Stomach (tissue), 9 donors: ENCODE data around the gene CORO1C. TPM values are rescaled to one million over a fixed set of nuclear protein-coding genes. Genes with fewer than 3 reads are reported as not detected.

Experiments used
- DNase-seq, 2 donors: peaks; one replicate each; pipeline versions ENCODE4 v3.0.0 to v3.0.0-alpha.2; 2013 to 2019
- H3K27ac ChIP-seq, 5 donors: fragments of 200-600 bp in 4 of 5; sonication (generic) in 4 of 5; one replicate each; pipeline ENCODE4 v1.5.1; 2013 to 2019; ENCODE audit warnings: mild to moderate bottlenecking in 1 of 5, moderate library complexity in 1 of 5
- H3K27me3 ChIP-seq, 3 donors: fragments of 200-600 bp; sonication (generic); one replicate each; pipeline ENCODE4 v1.5.1; 2017 to 2019; ENCODE audit warnings: mixed run types in 1 of 3
- H3K36me3 ChIP-seq, 4 donors: fragments of 200-600 bp; sonication (generic); 1 replicate in 3 of 4; 2 replicates in 1 of 4; pipeline ENCODE4 v1.5.1; 2016 to 2019
- H3K4me1 ChIP-seq, 4 donors: fragments of 200-600 bp; sonication (generic); one replicate each; pipeline ENCODE4 v1.5.1; 2016 to 2019
- H3K4me3 ChIP-seq, 4 donors: fragments of 200-600 bp; sonication (generic) in 3 of 4; one replicate each; pipeline ENCODE4 v1.5.1; 2016 to 2019; ENCODE audit warnings: mild to moderate bottlenecking in 1 of 4
- H3K9me3 ChIP-seq, 4 donors: fragments of 200-600 bp; sonication (generic); one replicate each; pipeline ENCODE4 v1.5.1; 2016 to 2019
- EP300 ChIP-seq: sonication (generic); formaldehyde crosslinking; IDR thresholded peaks from one replicate; pipeline ENCODE4 v1.6.1; 2017; ENCODE audit warnings: antibody characterized with exemption
- POLR2A ChIP-seq, 4 donors: fragments of 450-650 bp; IDR thresholded peaks; one replicate each; pipeline ENCODE4 v1.6.1; 2016; ENCODE audit warnings: antibody characterized with exemption in 4 of 4, control low read depth in 2 of 4, mild to moderate bottlenecking in 1 of 4, moderate library complexity in 1 of 4
- POLR2AphosphoS5 ChIP-seq, 3 donors: sonication (generic); formaldehyde crosslinking; IDR thresholded peaks; one replicate each; pipeline ENCODE4 v1.6.1; 2016; ENCODE audit warnings: antibody characterized with exemption in 3 of 3
- WGBS, 5 donors: extraction: QIAGEN DNeasy Blood & Tissue Kit in 3 of 5; methylation state at CpG; one replicate each; pipeline versions ENCODE4 v1.1.5 to v1.1.7; 2013 to 2018; 5-methylcytosine and 5-hydroxymethylcytosine counted together
- intact Hi-C: fragments of 100-400 bp; cut with DNase I; formaldehyde crosslinking; loops from one replicate; pipeline ENCODE4 v1.15.1; 2023; ENCODE audit warnings: low total_unique reads
- polyA plus RNA-seq, 3 donors: library from polyadenylated mRNA; stranded (reverse); fragments of 200-250 nt; gene quantifications; one replicate each; pipeline ENCODE4 v1.2.3, GENCODE V29; 2013
- total RNA-seq, 5 donors: library from RNA; depleted of rRNA; stranded (reverse); fragments of >200 nt; gene quantifications; one replicate each; pipeline versions ENCODE4 v1.1.0 to v1.2.3, GENCODE V29; 2014 to 2016
- TF ChIP-seq, protein P1 (sequence below), 7 experiments: fragments of 450-650 bp in 4 of 7; fragments of 200-600 bp in 3 of 7; sonication (generic) in 3 of 7; IDR thresholded peaks; one replicate each; pipeline ENCODE4 v1.5.1; 2016 to 2019; ENCODE audit warnings: antibody characterized with exemption in 7 of 7, control low read depth in 2 of 7, mild to moderate bottlenecking in 1 of 7
- donor health status: healthy with polysubstance abuse.
- donor health status: Bipolar disorder and iron deficiency.
- donor health status: healthy.

The CORO1C gene
- total and polyA plus RNA-seq, 8 donors = 27.4 to 392 (median 143) TPM

DNA sequence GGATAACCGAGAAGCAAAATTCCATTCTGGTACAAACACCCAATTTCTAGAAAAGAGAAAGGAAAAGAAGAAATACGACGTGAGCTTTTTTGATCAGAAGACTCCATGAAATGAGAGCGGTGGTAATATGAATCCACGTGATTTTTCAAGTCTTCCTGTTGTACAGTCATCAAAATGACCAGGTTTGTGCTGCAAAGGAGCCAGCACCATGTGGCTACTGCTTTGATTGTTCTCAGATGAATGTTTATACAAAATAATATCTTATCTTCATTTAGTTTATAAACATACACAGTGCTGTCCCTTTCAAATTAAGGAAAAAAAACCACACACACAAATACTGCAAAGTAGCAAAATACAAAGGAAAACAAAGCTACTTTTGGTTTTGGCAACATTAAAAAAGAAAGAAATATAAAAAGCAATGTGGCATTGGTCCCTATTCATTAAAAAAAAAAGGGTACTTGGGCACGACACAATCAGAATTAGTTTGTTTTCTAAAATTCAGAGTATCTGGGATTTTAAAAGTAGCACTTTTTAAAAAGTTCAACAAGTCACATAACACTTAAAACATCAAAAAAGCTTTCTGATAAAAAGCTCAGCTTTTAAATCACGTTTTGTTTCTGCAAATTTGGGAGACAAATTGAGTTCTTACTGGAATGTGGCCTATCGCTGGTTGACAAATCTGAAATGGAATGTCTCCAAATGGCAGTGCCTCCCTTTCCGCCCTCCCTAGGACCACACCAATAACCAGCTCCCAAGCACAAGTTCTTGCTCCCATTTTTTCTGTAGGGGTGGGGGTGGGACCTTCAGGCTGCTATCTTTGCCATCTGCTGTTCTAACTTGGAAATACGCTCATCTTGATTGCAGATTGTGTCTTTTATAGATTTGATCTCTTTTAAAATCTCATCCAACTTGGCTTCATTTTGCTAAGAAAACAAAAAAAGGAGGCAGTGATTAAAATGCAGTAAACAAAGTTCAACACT, 84.4 kb downstream of the CORO1C start:
- H3K27ac ChIP-seq = peak overlapping the region in 2 of 5 donors; percentile 9 to 18
- no peak for TF ChIP-seq EP300
- no peak for TF ChIP-seq POLR2AphosphoS5 (IDR thresholded peaks at IDR 0.05)
- no peak for TF ChIP-seq POLR2A (IDR thresholded peaks at IDR 0.05)
- TF ChIP-seq, protein P1, sequence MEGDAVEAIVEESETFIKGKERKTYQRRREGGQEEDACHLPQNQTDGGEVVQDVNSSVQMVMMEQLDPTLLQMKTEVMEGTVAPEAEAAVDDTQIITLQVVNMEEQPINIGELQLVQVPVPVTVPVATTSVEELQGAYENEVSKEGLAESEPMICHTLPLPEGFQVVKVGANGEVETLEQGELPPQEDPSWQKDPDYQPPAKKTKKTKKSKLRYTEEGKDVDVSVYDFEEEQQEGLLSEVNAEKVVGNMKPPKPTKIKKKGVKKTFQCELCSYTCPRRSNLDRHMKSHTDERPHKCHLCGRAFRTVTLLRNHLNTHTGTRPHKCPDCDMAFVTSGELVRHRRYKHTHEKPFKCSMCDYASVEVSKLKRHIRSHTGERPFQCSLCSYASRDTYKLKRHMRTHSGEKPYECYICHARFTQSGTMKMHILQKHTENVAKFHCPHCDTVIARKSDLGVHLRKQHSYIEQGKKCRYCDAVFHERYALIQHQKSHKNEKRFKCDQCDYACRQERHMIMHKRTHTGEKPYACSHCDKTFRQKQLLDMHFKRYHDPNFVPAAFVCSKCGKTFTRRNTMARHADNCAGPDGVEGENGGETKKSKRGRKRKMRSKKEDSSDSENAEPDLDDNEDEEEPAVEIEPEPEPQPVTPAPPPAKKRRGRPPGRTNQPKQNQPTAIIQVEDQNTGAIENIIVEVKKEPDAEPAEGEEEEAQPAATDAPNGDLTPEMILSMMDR (IDR thresholded peaks at IDR 0.05) = no peak
- H3K4me3 ChIP-seq = no peak overlapping the region
- intact Hi-C loops = no loop called here
- no peaks in the 10 kb centered on the region for H3K27me3 ChIP-seq
- WGBS, 5 donors = 69 to 84% (median 80%) methylated on average over 10 of the region's 10 CpGs
- no peaks in the 10 kb centered on the region for H3K9me3 ChIP-seq
- peaks cover 0 to 43% (median 23%) of the 10 kb centered on the region in 4 donors for H3K4me1 ChIP-seq
- H3K36me3 ChIP-seq = peaks cover 22 to 72% (median 67%) of the 10 kb centered on the region in 4 donors
- DNase-seq = no peak

DNA sequence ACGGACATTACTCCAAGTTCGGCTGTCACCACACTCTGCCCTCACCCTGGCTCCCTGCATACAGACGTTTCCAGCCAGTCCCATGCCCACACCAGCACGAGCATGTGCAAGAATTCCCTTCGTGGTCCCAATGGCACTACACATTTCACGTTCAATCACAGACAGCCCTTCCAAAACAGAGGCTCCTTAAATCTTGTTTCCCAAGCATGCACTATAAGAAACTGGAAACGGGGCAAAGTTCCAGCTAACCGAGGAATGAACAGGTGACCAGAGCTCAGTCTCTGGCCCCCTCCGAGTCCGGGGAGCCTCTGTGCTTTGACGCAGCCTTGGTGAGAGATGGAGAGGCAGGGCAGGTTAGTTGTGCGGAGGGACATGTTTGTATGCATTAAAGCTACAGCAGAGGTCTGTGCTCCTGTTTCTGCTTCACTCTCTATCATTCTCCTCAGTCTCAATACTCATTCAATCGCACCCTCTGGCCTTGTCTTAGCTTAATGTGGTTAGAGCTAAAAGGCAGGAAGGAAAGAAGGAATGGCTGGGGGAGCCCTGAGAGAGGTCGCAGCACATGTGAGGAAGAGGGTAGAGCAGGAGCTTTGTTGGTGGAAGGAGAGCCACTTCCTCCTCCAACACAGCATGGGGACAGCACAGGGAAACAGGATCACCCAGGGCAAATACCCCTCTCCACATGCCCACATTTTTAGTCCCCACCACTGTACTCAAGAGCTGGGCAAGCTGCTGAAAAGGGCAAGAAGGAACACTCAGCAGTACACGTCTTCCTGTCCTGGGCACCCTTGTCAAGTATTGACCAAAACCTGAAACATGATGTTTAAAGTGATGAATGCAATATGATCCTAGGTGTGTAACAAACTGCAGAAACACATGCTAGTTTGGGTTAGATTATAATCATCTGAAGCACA, 85.4 kb downstream of the CORO1C start:
- Histone ChIP-seq H3K27ac (peak overlapping the region in 2 of 5 donors; percentile 4 to 9), H3K36me3 (peaks cover 14 to 63% (median 58%) of the 10 kb centered on the region in 4 donors), H3K4me3 (no peak overlapping the region), H3K9me3 (no peaks in the 10 kb centered on the region), H3K27me3 (no peaks in the 10 kb centered on the region), H3K4me1 (peaks cover 0 to 51% (median 26%) of the 10 kb centered on the region in 4 donors)
- intact Hi-C loops = no loop called here
- WGBS, 5 donors = 84 to 92% (median 89%) methylated on average over 15 of the region's 15 CpGs
- DNase-seq = no peak
- no peak for TF ChIP-seq POLR2A (IDR thresholded peaks at IDR 0.05)
- TF ChIP-seq, protein P1 (IDR thresholded peaks at IDR 0.05) = no peak
- TF ChIP-seq EP300 = no peak
- no peak for TF ChIP-seq POLR2AphosphoS5 (IDR thresholded peaks at IDR 0.05)

DNA sequence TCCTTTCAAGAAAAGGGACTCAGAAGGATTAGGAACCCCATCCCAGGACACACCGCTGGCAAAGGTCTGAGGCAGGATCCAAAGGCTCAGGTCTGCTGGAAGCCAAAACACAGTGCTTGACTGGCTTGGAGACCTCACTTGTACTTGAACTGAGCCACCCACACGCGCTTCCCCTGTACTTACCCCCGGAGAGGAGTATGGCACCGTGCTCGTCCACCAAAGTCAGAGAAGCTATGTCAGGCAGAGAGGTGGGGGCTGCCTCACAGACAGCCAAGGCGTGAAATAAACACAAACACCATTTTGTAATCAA, 86.6 kb downstream of the CORO1C start:
- no peak overlapping the region for H3K4me3 ChIP-seq
- H3K9me3 ChIP-seq = no peaks in the 10 kb centered on the region
- peaks cover 13 to 52% (median 47%) of the 10 kb centered on the region in 4 donors for H3K36me3 ChIP-seq
- TF ChIP-seq, protein P1 (IDR thresholded peaks at IDR 0.05) = no peak
- no peak for TF ChIP-seq POLR2A (IDR thresholded peaks at IDR 0.05)
- TF ChIP-seq POLR2AphosphoS5 (IDR thresholded peaks at IDR 0.05) = no peak
- no peak for TF ChIP-seq EP300
- no peak for DNase-seq
- 92 to 98% (median 96%) methylated on average over 7 of the region's 7 CpGs for WGBS, 5 donors
- intact Hi-C loops = no loop called here
- peak overlapping the region in 4 of 5 donors; percentile 2 to 60 (median 47) for H3K27ac ChIP-seq
- no peaks in the 10 kb centered on the region for H3K27me3 ChIP-seq
- H3K4me1 ChIP-seq = peaks cover 0 to 52% (median 26%) of the 10 kb centered on the region in 4 donors
